ENCODE data around the gene SHD.

The SHD gene

DNA sequence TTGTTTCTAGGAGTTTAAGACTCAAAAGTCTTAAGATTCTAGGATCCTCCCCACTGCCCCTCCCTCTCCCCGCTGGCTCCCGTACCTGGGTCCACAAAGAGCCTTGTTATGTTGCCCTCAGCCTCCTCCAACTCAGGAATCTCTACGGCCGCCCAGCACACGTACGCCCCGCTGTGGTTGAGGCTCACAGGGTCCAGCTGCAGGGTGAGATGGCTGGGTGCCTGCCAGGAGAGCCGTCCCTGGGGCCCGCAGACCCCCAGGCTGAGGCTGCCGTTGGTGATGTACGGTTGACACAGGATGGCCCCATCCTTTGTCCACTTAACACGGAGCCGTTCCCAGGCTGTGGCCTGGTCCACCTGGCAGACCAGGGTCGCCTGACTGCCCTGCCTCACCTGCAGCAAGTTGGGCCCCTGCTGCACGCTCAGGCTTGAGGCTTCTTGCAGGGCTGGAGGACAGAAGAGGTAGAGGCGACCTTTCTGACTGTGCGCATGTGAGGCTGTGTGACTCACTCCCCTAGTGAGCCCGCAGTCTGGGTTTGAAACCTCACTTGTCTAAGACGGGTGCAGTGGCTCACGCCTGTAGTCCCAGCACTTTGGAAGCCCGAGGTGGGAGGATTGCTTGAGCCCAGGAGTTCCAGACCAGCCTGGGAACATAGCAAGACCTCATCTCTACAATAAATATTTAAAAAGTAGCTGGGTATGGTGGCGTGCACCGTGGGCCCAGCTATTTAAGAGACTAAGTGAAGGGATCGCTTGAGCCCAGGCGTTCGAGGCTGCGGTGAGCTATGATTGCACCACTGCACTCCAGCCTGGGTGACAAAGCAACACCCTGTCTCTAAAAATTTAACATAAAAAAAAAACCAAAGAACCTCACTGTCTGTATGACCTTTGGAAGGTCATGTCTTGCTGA is 19.1 kb downstream of the SHD start:
- peak overlapping the region in 1 of 2 donors; percentile 86 for H3K27ac Mint-ChIP-seq
- H3K4me1 Mint-ChIP-seq (ENCODE audit: low read depth in 2 of 2): peaks cover 3 to 22% of the 10 kb centered on the region in 2 donors
- H3K36me3 Mint-ChIP-seq (ENCODE audit: insufficient read depth): no peaks in the 10 kb centered on the region
- H3K27me3 Mint-ChIP-seq: peaks cover 0 to 8% of the 10 kb centered on the region in 2 donors
- DNase-seq (no peak), ATAC-seq (replicated peaks) (peak; percentile 56)
- peak overlapping the region in 1 of 2 donors; percentile 38 for H3K4me3 Mint-ChIP-seq
- no peaks in the 10 kb centered on the region for H3K9me3 Mint-ChIP-seq

DNA sequence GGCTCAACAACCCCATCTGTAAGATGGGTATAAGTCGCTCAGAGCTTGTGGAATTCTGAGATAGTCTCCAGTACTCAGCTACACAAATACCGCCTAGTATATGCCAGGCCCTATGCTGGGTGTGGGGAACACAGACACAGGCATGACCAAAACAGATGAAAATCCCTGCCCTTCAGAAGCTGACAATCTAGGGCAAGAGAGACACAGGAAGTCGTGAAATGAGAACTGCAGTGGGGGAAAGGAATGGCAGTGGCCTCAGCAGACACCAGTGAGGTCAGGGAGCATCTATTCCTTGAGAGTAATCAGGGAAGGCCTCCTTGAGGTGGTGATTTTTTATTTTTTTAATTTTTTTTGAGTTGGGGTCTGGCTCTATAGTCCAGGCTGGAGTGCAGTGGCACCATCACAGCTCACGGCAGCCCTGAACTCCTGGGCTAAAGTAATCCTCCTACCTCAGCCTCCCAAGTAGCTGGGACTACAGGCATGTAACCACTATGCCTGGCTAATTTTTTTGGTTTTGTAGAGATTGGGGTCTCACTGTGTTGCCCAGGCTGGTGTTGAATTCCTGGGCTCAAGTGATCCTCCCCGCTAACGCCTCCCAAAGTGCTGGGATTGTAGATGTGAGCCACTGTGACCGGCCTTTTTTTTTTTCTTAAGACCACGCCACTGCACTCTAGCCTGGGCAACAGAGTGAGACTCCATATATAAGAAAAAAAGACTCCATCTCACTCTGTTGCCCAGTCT is 19.9 kb downstream of the SHD start:
- peak overlapping the region in 1 of 2 donors; percentile 38 for H3K4me3 Mint-ChIP-seq
- H3K4me1 Mint-ChIP-seq (ENCODE audit: low read depth in 2 of 2): peaks cover 7 to 26% of the 10 kb centered on the region in 2 donors
- ATAC-seq (replicated peaks) (peak; percentile 25), DNase-seq (no peak)
- H3K9me3 Mint-ChIP-seq: no peaks in the 10 kb centered on the region
- peaks cover 0 to 12% of the 10 kb centered on the region in 2 donors for H3K27me3 Mint-ChIP-seq
- peak overlapping the region in 1 of 2 donors; percentile 86 for H3K27ac Mint-ChIP-seq
- peaks cover 3% of the 10 kb centered on the region for H3K36me3 Mint-ChIP-seq (ENCODE audit: insufficient read depth)

DNA sequence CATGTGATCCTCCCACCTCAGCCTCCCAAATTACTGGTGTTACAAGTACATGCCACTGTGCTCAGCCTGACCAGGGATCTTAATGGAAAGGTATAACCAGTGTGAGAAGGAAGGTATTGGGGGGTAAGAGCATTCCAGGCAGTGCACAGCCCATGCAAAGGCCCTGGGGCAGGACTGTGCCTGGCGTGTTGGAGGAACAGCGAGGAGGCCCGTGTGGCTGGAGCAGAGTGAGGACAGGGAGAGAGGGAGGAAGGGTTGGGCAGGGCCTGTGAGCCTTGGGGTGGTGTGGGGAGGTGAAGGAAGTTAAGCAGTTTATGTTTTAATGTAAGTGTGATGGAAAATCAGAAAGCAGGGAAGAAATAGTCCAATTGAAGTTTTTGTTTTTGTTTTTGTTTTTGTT is 21.5 kb downstream of the SHD start:
- peak overlapping the region in 1 of 2 donors; percentile 86 for H3K27ac Mint-ChIP-seq
- peaks cover 11 to 34% of the 10 kb centered on the region in 2 donors for H3K4me1 Mint-ChIP-seq (ENCODE audit: low read depth in 2 of 2)
- peaks cover 7% of the 10 kb centered on the region for H3K36me3 Mint-ChIP-seq (ENCODE audit: insufficient read depth)
- peak overlapping the region in 1 of 2 donors; percentile 80 for H3K4me3 Mint-ChIP-seq
- ATAC-seq (replicated peaks) (no peak), DNase-seq (no peak)
- H3K27me3 Mint-ChIP-seq: peaks cover 0 to 16% of the 10 kb centered on the region in 2 donors
- H3K9me3 Mint-ChIP-seq: no peaks in the 10 kb centered on the region

DNA sequence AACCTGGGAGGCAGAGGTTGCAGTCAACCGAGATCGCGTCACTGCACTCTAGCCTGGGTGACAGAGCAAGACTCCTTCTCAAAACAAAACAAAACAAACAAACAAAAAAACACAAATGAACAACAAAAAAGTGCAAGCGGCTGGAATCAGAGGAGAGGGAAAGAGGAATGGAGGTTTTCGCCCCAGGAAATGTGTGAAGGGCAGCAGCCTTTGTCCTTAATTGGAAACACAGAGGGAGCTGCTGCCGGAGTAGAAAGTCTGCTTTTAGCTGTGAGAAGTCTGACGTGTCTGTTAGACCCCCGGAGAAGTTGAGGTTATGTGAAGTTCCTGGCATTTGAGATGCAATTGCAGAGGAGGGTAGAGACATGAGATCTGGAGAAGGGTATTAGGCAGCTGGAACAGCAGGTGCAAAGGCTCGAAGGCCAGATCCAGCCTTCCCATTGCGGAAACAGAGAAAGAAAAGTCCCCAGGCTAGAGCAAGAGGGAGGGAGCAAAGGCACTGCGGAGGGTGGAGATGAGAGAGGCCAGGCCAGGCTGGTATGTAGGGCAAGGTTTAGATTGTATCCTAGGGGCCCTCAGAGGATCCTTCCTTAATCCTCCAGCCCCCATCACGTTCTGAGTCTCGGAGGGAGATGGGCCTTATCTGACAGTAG is 22.6 kb downstream of the SHD start:
- Mint-ChIP-seq H3K9me3 (no peaks in the 10 kb centered on the region), H3K4me3 (peak overlapping the region; percentile 73 to 80), H3K27me3 (peaks cover 0 to 21% of the 10 kb centered on the region in 2 donors), H3K4me1 (ENCODE audit: low read depth in 2 of 2) (peaks cover 11 to 32% of the 10 kb centered on the region in 2 donors), H3K27ac (peak overlapping the region in 1 of 2 donors; percentile 86), H3K36me3 (ENCODE audit: insufficient read depth) (peaks cover 7% of the 10 kb centered on the region)
- ATAC-seq (replicated peaks) (peak; percentile 25), DNase-seq (no peak)

DNA sequence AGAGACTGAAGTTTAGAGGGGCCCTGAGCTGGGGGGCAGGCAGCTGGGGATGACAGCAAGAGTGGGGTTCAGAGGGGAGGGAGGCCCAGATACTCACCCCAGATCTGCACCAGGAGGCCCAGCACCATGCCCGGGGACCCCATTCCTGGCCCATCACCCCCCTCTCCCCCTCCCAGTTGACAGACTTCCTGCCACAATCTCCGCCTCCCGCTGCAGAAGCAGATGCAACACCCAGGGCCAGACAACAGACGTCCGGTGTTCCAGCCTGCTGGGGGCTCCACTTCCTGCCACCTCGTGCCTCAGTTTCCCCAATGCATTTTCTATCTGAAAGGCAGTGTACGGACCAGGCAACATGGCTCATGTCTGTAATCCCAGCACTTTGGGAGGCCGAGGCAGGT is 23.2 kb downstream of the SHD start, which contains the start of gene TMIGD2:
Gene TMIGD2 (minus strand): TSS at position 147 of the 398 bp plus-strand sequence. CDS start 4 bp downstream, at position 143.
- peaks cover 11 to 32% of the 10 kb centered on the region in 2 donors for H3K4me1 Mint-ChIP-seq (ENCODE audit: low read depth in 2 of 2)
- H3K36me3 Mint-ChIP-seq (ENCODE audit: insufficient read depth): peaks cover 7% of the 10 kb centered on the region
- ATAC-seq (replicated peaks): peak; percentile 5
- peak within 1 kb of the TSS; percentile 73 to 80 for H3K4me3 Mint-ChIP-seq
- peaks cover 0 to 23% of the 10 kb centered on the region in 2 donors for H3K27me3 Mint-ChIP-seq
- peak in 1 of 3 experiments; percentile 7 for DNase-seq
- peak within 1 kb of the TSS in 1 of 2 donors; percentile 86 for H3K27ac Mint-ChIP-seq
- H3K9me3 Mint-ChIP-seq: no peaks in the 10 kb centered on the region

DNA sequence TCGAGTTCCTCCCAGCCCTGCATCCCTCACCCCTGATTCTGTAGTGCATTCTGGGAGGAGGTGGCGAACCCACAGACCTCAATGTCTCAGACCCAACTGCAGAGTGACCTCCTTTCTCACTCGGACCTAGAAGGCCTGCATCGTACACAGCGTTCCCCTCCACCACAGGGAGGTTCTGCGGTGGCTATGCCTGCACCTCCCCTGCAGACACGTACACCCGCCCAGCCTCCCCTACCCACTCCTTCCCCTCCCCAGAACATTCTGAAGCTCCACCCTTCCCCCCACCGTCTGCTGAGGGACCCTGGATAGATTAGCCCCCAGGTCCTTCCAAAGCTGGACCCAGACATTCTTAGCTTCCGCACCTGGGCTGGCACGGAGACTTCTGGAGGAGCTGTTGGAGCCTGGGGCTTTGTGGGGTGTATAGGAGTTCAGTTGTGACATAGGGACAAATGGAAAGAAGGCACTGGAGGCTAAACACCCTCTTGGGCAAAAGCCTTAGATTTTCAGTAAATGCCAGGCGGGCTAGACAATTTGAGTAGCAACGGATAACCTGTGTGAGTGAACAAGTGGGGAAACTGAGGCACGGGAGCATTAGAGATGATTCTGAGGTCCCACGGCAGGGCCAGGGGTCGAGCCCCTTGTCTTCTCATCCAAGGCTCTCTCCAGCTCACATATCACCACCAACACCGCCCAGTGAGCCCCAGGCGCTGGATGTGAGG is 24.9 kb downstream of the SHD start:
- Mint-ChIP-seq H3K4me3 (peak overlapping the region; percentile 57 to 80), H3K36me3 (ENCODE audit: insufficient read depth) (peaks cover 7% of the 10 kb centered on the region), H3K9me3 (no peaks in the 10 kb centered on the region), H3K27ac (peak overlapping the region in 1 of 2 donors; percentile 66), H3K27me3 (peaks cover 0 to 23% of the 10 kb centered on the region in 2 donors), H3K4me1 (ENCODE audit: low read depth in 2 of 2) (peaks cover 11 to 29% of the 10 kb centered on the region in 2 donors)
- DNase-seq: peak in 1 of 3 experiments; percentile 15
- ATAC-seq (replicated peaks): peak; percentile 75

DNA sequence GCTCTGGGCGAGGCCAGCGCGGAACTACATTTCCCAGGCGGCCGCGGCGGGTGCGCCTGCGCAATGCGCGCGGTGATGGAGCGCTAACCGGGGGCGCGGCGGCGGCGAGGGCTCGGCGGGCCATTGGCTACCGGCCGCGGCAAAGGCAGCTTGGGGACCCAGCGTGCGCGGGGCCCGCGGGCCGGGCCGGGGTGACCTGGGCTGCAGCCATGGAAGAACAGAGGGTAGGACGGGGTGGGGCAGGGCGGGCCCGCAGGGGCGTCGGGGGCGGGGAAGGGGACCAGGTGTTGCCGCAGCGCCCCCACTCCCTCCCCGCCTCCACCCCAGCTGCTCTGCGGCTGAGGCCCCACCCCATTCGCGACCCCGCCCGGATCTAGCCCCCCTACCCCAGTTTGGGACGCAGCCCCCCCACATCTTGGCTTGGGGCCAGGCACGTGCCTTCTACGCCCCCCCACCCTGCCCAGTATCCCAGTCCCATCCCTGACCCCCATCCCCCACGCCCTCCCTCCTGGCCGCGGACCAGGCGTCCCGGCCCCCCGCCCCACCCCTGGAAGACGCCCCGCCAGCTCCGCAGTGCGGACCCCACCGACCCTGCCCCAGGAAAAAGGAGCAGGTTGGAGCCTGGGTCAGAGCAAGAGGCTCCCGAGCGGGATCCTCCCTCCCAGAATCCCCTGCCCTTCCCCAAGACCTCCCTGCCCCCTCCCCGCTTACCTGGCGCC is 25.6 kb downstream of the SHD start, which contains the start of gene FSD1:
Gene FSD1 (plus strand): TSS at position 61 of the 719 bp plus-strand sequence. CDS start 149 bp downstream, at position 210.
- Mint-ChIP-seq H3K4me1 (ENCODE audit: low read depth in 2 of 2) (peaks cover 11 to 27% of the 10 kb centered on the region in 2 donors), H3K27me3 (peaks cover 0 to 23% of the 10 kb centered on the region in 2 donors)

DNA sequence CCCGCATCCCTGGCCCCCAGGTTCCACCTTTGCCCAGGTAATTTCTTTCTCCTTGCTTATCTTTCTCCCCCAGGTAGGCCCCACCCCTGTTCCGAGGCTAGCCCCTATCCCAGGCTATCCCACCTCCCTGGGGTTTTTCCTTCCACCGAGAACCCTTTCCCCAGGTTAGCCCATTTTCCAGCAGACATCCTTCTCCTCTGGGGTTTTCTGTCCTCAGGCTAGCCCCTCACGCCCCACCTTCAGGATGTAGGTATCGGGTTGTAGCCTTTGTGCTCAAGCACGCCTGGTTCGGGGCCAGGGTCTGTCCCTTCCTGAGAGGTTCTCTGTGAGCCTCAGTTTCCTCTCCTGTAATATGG is 26.2 kb downstream of the SHD start:
- H3K9me3 Mint-ChIP-seq: no peaks in the 10 kb centered on the region
- DNase-seq (no peak), ATAC-seq (replicated peaks) (no peak)
- H3K4me1 Mint-ChIP-seq (ENCODE audit: low read depth in 2 of 2): peaks cover 11 to 27% of the 10 kb centered on the region in 2 donors
- peak overlapping the region; percentile 62 to 75 for H3K4me3 Mint-ChIP-seq
- H3K27me3 Mint-ChIP-seq: peaks cover 0 to 23% of the 10 kb centered on the region in 2 donors
- peaks cover 7% of the 10 kb centered on the region for H3K36me3 Mint-ChIP-seq (ENCODE audit: insufficient read depth)
- no peak overlapping the region for H3K27ac Mint-ChIP-seq

More for the DNA sequence above, 25.6 kb downstream of the SHD start, which contains the start of gene FSD1:
- H3K9me3 Mint-ChIP-seq: no peaks in the 10 kb centered on the region
- H3K4me3 Mint-ChIP-seq: peak within 1 kb of the TSS; percentile 62 to 80
- ATAC-seq (replicated peaks) (peak; percentile 65), DNase-seq (peak; percentile 40 to 63 (median 50))
- peaks cover 7% of the 10 kb centered on the region for H3K36me3 Mint-ChIP-seq (ENCODE audit: insufficient read depth)
- peak within 1 kb of the TSS in 1 of 2 donors; percentile 66 for H3K27ac Mint-ChIP-seq

DNA sequence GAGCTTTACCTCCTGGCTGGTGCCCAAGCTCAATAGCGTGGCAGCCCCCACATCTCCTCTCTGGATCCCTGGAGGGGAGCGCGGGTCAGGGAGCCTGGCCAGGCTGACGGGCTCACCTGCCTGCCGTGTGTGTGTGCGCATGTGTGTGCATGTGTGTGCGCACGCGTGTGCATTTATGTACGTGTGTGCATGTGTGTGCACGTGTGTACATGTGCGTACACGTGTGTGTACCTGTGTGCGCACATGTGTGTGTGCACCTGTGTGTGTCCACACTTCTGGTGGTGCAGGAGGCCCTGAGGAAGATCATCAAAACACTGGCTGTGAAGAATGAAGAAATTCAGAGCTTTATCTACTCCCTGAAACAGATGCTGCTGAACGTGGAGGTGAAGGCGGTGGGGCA is 26.6 kb downstream of the SHD start:
- no peak for ATAC-seq (replicated peaks)
- Mint-ChIP-seq H3K9me3 (no peaks in the 10 kb centered on the region), H3K27me3 (peaks cover 0 to 23% of the 10 kb centered on the region in 2 donors), H3K36me3 (ENCODE audit: insufficient read depth) (peaks cover 7% of the 10 kb centered on the region), H3K27ac (no peak overlapping the region), H3K4me1 (ENCODE audit: low read depth in 2 of 2) (peaks cover 11 to 24% of the 10 kb centered on the region in 2 donors), H3K4me3 (peak overlapping the region; percentile 62 to 75)
- no peak for DNase-seq

DNA sequence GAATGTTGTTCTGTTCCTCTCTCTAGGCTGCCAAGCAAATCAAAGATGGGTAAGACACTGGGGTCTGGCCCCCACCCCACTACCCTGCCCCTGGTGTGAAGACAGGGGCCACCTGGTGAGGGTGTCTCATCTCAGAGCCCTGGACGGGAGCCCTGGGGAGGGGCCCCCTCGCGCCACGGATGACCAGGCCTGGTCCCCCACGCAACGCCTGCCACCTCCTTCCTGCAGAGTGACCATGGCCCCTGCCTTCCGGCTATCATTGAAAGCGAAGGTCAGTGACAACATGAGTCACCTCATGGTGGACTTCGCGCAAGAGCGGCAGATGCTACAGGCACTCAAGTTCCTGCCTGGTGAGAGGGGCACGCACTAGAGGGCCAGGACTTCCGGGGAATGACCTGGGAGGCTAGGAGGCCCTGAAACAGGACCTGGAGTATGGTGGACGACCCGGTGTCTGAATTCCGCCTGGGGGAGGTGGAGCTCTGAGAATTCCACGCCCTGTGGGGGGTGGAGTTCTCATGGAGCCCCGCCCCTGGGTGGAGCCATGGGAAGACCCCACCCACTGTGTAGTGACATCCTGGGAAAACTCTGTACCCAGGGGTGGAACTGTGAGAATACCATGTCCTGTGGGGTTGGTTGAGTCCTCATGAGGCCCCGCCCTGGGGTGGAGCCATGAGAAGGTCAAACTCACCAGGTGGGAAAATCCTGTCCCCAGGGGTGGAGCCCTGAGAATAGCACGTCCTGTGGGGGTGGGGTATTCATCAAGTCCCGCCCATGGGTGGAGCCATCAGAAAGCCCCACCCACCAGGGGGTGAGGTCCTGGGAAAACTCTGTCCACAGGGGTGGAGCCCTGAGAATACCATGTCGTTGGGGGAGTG is 31.4 kb downstream of the SHD start:
- Mint-ChIP-seq H3K27ac (no peak overlapping the region), H3K9me3 (no peaks in the 10 kb centered on the region), H3K4me3 (no peak overlapping the region), H3K36me3 (ENCODE audit: insufficient read depth) (peaks cover 3% of the 10 kb centered on the region), H3K27me3 (peaks cover 0 to 7% of the 10 kb centered on the region in 2 donors), H3K4me1 (ENCODE audit: low read depth in 2 of 2) (peaks cover 0 to under 1% of the 10 kb centered on the region in 2 donors)
- DNase-seq (no peak), ATAC-seq (replicated peaks) (no peak)

DNA sequence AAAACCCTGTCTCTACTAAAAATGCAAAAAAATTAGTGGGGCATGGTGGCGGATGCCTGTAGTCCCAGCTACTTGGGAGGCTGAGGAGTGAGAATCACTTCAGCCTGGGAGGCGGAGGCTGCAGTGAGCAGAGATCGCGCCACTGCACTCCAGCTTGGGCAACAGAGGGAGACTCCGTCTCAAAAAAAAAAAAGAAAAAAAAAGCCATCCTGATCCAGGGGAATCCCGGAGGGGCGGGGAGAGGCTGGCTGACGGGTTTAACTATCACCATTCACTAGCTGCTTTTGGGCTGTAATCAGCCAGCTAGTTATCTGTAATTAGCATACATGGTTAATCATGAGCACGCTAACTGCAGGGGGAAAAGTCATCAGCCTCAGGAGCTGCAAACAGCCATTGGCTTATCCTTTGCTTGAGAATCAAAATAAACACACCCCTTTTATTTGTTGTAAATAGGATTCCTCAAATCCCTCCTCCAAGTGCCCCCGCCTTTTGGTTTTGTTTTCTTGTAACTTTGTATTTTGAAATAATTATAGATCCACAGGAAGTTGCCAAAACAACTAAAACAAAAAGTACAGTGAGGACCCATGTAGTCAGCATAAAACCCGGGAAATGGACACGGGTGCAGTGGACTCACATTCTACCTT is 34.9 kb downstream of the SHD start:
- Mint-ChIP-seq H3K27ac (no peak overlapping the region), H3K4me3 (no peak overlapping the region), H3K4me1 (ENCODE audit: low read depth in 2 of 2) (peaks cover 0 to under 1% of the 10 kb centered on the region in 2 donors), H3K36me3 (ENCODE audit: insufficient read depth) (peaks cover 7% of the 10 kb centered on the region), H3K9me3 (peaks cover 0 to 2% of the 10 kb centered on the region in 2 donors), H3K27me3 (no peaks in the 10 kb centered on the region)
- no peak for ATAC-seq (replicated peaks)
- DNase-seq: no peak

Data from effector memory CD8-positive, alpha-beta T cell (primary cell).